Ascending aorta (tissue), 2 donors: Measurements from ENCODE around the gene TYRO3. TPM values are rescaled to one million over a fixed set of nuclear protein-coding genes. Genes with fewer than 3 reads are reported as not detected.

Experiments
- DNase-seq, 2 donors: peaks; one replicate each; pipeline ENCODE4 v3.0.0-alpha.2; 2019; ENCODE audit warnings: low spot score in 2 of 2
- H3K27ac ChIP-seq, 2 donors: fragments of 200-600 bp; sonication (generic); one replicate each; pipeline ENCODE4 v1.5.1; 2016 to 2017; ENCODE audit warnings: mild to moderate bottlenecking in 1 of 2
- H3K27me3 ChIP-seq: fragments of 200-600 bp; sonication (generic); one replicate; pipeline ENCODE4 v1.5.1; 2017
- H3K36me3 ChIP-seq, 2 donors: fragments of 200-600 bp; sonication (generic); one replicate each; pipeline ENCODE4 v1.5.1; 2016
- H3K4me1 ChIP-seq, 2 donors: fragments of 200-600 bp; sonication (generic); one replicate each; pipeline ENCODE4 v1.5.1; 2016 to 2017; ENCODE audit warnings: mild to moderate bottlenecking in 1 of 2
- H3K4me3 ChIP-seq, 2 donors: fragments of 200-600 bp; sonication (generic); one replicate each; pipeline ENCODE4 v1.5.1; 2016 to 2017; ENCODE audit warnings: mild to moderate bottlenecking in 1 of 2
- H3K9me3 ChIP-seq, 2 donors: fragments of 200-600 bp; sonication (generic); one replicate each; pipeline ENCODE4 v1.5.1; 2016
- CTCF ChIP-seq, 3 experiments: fragments of 200-600 bp in 2 of 3; fragments of 450-650 bp in 1 of 3; sonication (generic) in 2 of 3; IDR thresholded peaks; one replicate each; pipeline ENCODE4 v1.5.1; 2016 to 2019; ENCODE audit warnings: antibody characterized with exemption in 3 of 3, mild to moderate bottlenecking in 1 of 3, moderate library complexity in 1 of 3
- intact Hi-C: fragments of 100-400 bp; cut with DNase I; formaldehyde crosslinking; loops from one replicate; pipeline ENCODE4 v1.15.1; 2023
- total RNA-seq: library from RNA; depleted of rRNA; stranded (reverse); fragments of >200 nt; gene quantifications from one replicate; pipeline ENCODE4 v1.1.0, GENCODE V29; 2016

The TYRO3 gene
- total RNA-seq, 1 donor from 2014 or later: 7.0 TPM

GRCh38 chr15:41574158-41574557 is 15.1 kb downstream of the TYRO3 start:
- no peak for DNase-seq
- no peak for TF ChIP-seq CTCF (IDR thresholded peaks at IDR 0.05)
- Histone ChIP-seq H3K9me3 (no peaks in the 10 kb centered on the region), H3K27ac (no peak overlapping the region), H3K27me3 (no peaks in the 10 kb centered on the region), H3K36me3 (no peaks in the 10 kb centered on the region), H3K4me1 (no peaks in the 10 kb centered on the region), H3K4me3 (no peak overlapping the region)
- intact Hi-C loops: no loop called here

GRCh38 chr15:41575282-41575681 is 16.3 kb downstream of the TYRO3 start:
- H3K4me3 ChIP-seq: no peak overlapping the region
- no peaks in the 10 kb centered on the region for H3K36me3 ChIP-seq
- DNase-seq: no peak
- H3K9me3 ChIP-seq: no peaks in the 10 kb centered on the region
- no peak overlapping the region for H3K27ac ChIP-seq
- no peaks in the 10 kb centered on the region for H3K4me1 ChIP-seq
- no peak for TF ChIP-seq CTCF (IDR thresholded peaks at IDR 0.05)
- intact Hi-C loops: no loop called here
- no peaks in the 10 kb centered on the region for H3K27me3 ChIP-seq

DNA sequence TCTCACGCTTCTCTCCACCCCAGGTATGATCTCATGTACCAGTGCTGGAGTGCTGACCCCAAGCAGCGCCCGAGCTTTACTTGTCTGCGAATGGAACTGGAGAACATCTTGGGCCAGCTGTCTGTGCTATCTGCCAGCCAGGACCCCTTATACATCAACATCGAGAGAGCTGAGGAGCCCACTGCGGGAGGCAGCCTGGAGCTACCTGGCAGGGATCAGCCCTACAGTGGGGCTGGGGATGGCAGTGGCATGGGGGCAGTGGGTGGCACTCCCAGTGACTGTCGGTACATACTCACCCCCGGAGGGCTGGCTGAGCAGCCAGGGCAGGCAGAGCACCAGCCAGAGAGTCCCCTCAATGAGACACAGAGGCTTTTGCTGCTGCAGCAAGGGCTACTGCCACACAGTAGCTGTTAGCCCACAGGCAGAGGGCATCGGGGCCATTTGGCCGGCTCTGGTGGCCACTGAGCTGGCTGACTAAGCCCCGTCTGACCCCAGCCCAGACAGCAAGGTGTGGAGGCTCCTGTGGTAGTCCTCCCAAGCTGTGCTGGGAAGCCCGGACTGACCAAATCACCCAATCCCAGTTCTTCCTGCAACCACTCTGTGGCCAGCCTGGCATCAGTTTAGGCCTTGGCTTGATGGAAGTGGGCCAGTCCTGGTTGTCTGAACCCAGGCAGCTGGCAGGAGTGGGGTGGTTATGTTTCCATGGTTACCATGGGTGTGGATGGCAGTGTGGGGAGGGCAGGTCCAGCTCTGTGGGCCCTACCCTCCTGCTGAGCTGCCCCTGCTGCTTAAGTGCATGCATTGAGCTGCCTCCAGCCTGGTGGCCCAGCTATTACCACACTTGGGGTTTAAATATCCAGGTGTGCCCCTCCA is 19.1 kb downstream of the TYRO3 start:
- no peak overlapping the region for H3K27ac ChIP-seq
- intact Hi-C loops: no loop called here
- no peak for DNase-seq
- no peaks in the 10 kb centered on the region for H3K9me3 ChIP-seq
- no peaks in the 10 kb centered on the region for H3K4me1 ChIP-seq
- no peaks in the 10 kb centered on the region for H3K27me3 ChIP-seq
- no peak overlapping the region for H3K4me3 ChIP-seq
- no peak for TF ChIP-seq CTCF (IDR thresholded peaks at IDR 0.05)
- no peaks in the 10 kb centered on the region for H3K36me3 ChIP-seq

DNA sequence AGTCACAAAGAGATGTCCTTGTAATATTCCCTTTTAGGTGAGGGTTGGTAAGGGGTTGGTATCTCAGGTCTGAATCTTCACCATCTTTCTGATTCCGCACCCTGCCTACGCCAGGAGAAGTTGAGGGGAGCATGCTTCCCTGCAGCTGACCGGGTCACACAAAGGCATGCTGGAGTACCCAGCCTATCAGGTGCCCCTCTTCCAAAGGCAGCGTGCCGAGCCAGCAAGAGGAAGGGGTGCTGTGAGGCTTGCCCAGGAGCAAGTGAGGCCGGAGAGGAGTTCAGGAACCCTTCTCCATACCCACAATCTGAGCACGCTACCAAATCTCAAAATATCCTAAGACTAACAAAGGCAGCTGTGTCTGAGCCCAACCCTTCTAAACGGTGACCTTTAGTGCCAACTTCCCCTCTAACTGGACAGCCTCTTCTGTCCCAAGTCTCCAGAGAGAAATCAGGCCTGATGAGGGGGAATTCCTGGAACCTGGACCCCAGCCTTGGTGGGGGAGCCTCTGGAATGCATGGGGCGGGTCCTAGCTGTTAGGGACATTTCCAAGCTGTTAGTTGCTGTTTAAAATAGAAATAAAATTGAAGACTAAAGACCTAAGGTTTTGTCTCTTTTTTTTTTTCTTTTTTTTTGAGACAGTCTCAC is 19.8 kb downstream of the TYRO3 start:
- Histone ChIP-seq H3K27ac (no peak overlapping the region), H3K4me1 (no peaks in the 10 kb centered on the region), H3K4me3 (no peak overlapping the region), H3K36me3 (no peaks in the 10 kb centered on the region), H3K9me3 (no peaks in the 10 kb centered on the region), H3K27me3 (no peaks in the 10 kb centered on the region)
- TF ChIP-seq CTCF (IDR thresholded peaks at IDR 0.05): no peak
- intact Hi-C loops: no loop called here
- DNase-seq: no peak

DNA sequence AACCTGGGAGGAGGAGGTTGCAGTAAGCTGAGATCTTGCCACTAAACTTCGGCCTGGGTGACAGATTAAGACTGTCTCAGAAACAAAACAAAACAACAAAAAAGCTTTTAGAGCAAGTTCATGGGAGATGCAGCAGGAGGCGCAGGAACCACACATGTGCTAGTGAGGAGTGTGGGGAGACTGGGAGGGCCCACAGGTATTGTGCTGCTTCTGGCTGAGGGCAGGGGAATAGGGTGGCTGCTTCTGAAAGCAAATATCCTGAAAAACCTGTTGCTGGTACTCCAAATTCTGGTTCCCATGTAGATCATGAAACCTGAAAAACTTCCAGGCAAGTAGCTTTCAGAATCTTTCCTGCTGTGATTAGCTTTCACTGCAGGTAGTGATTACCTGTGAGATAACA is 22.1 kb downstream of the TYRO3 start:
- H3K27ac ChIP-seq: no peak overlapping the region

More for the DNA sequence above, 22.1 kb downstream of the TYRO3 start:
- Histone ChIP-seq H3K4me3 (no peak overlapping the region), H3K9me3 (no peaks in the 10 kb centered on the region), H3K36me3 (no peaks in the 10 kb centered on the region), H3K4me1 (peaks cover 0 to 5% of the 10 kb centered on the region in 2 donors), H3K27me3 (no peaks in the 10 kb centered on the region)
- intact Hi-C loops: no loop called here
- no peak for DNase-seq
- no peak for TF ChIP-seq CTCF (IDR thresholded peaks at IDR 0.05)
